NCI-H526 treated with DMSO at 0.1 percent for 48 hours (cell line): ENCODE measurements around the gene GRB2.
"Not testable (repeated sequence)": the region's sequence is repeated elsewhere in the genome, so short reads cannot be mapped to it uniquely, and the experiment has no call there.

Source experiments
- DNase-seq: peaks from one replicate; lab custom pipeline; 2025; lab: John Stamatoyannopoulos, UW

The GRB2 gene

GRCh38 chr17:75318211-75318610 is 87.3 kb downstream of the GRB2 start:
- no peak for DNase-seq

DNA sequence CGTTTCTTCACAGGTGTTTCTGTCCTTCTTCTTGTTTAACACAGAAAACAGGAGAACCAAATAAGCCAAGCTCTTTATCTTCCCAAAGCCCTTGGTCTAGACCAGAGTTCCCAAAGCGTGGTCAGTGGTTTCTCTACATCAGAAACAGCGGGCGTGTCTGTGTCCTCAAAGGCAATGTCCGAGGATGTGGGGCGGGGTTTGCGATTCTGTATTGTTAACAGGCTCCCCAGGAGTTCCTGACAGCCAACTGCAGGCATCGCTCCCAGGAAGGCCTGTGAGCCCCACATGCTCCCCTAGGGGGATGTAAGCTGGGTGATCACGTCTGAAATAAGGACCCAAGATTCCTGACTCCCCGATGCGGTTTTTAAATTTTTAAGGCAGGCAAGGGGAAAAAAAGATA is 87.8 kb downstream of the GRB2 start:
- DNase-seq: no peak

DNA sequence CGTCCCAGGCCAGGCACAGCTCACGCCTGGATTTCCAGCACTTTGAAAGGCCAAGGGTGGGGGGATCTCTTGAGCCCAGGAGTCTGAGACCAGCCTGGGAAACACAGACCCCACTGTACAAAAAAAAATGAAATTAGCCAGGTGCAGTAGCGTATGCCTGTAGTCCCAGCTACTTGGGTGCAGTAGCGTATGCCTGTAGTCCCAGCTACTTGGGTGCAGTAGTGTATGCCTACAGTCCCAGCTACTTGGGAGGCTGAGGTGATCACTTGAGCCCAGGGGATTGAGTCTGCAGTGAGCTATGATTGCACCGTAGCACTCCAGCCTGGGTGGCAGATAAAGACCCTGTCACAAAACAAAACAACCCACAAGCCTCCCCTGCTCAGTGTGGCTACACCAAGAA is 89.2 kb downstream of the GRB2 start:
- no peak for DNase-seq

DNA sequence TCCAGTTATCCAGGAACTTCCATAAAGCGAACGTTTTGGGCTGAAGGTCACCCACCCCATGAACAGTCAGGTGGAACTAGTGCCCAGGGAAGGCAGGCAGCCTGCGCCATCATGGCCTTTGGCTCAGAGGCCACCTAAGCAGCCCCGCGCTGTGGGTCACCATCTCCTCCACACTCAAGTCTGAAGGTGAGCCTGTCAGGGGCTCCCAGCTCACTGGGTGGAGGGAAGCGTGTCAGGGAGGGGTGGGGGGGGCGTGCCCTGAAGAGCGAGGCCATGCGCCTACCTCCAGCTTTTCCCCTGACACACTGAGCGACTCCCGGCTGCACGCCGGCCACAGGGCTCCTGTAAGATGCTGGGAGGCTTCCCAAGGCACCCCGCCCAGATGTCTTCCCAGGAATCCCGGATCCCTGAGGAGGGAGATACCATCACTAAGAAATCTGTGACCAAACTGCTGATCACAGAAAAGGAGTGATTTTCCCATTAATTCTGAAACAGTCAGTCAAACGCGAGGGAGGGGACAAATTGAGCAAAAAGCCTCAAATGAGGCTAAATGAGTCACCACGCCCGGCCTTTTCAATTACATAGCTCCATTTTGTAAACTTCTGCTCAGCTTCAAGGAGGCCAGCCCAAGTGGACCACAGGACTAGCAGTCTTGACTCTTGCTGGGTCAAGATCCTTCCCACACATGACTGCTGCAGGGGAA is 89.8 kb downstream of the GRB2 start:
- DNase-seq: no peak

- no peak for DNase-seq
Measured at GRCh38 chr17:75313941-75314551, 91.4 kb downstream of the GRB2 start.

DNA sequence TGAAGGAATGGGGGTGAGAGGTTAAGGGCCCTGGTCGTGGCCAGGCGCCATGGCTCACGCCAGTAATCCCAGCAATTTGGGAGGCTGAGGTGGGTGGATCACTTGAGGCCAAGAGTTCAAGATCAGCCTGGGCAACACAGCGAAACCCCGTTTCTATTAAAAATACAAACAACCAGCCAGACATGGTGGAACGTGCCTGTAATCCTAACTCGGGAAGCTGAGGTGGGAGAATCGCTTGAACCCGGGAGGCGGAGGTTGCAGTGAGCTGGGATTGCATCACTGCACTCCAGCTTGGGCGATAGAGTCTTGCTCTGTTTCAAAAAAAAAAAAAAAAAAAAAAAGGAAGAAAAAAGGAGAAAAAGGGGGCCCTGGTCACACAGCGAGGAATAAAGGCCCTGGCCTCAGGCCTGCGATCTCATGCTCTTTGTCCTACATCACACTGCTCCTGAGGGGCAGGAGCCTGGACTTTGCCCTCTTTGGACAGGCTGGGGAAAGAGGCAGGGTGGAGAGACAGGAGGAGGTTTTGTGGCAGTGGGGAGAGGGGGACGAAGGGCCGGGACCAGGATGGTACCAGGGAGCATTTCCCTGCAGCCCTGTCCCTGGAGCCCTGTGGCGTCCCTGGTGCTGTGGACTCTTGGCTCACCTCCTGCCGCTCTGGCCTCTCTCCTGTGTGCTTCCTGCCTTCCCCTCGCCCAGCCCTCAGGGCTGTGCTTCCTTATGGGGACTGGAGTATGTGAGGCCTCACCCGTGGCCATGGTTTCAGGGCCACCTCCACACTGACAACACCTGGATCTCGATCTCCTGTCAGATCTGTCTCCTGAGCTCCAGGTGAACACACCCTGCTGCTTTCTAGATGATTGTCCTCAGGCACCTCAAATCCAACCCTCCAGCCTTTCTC is 96.5 kb downstream of the GRB2 start:
- DNase-seq: no peak

GRCh38 chr17:75307957-75308731 is 97.3 kb downstream of the GRB2 start:
- DNase-seq: no peak

- no peak for DNase-seq
Measured at GRCh38 chr17:75301502-75302206, 103.8 kb downstream of the GRB2 start.

- DNase-seq: no peak
Measured at GRCh38 chr17:75301049-75301448, 104.4 kb downstream of the GRB2 start.

DNA sequence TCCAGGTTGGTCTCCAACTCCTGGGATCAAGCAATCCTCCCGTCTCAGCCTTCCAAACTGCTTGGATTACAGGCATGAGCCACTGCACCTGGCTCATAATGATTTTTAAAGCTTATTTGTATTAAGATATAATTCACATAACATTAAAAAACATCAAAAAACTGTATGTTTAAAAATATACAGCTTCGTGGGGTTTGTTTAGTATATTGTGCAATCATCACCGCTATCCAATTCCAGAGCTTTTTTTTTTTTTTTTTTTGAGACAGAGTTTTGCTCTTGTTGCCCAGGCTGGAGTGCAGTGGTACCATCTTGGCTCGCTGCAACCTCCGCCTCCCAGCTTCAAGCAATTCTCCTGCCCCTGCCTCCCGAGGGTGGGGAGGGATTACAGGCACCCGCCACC is 105.2 kb downstream of the GRB2 start:
- DNase-seq: no peak

- DNase-seq: no peak
Measured at GRCh38 chr17:75295201-75296158, 110.0 kb downstream of the GRB2 start.

DNA sequence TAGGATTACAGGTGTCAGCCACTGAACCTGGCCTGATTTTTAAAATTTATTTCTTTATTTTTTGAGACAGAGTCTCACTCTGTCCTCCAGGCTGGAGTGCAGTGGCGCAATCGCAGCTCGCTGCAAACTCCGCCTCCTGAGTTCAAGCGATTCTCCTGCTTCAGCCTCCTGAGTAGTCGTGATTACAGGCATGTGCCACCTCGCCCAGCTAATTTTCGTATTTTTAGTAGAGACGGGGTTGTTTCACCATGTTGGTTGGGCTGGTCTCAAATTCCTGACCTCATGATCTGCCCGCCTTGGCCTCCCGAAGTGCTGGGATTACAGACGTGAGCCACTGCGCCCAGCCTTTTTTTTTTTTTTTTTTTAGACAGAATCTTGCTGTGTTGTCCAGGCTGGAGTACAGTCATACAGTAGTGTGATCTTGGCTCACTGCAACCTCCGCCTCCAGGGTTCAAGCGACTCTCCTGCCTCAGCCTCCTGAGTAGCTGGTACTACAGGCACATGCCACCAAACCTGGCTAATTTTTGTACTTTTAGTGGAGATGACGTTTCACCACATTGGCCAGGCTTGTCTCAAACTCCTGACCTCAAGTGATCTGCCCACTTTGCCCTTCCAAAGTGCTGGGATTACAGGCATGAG is 112.5 kb downstream of the GRB2 start:
- DNase-seq: not testable (repeated sequence)

DNA sequence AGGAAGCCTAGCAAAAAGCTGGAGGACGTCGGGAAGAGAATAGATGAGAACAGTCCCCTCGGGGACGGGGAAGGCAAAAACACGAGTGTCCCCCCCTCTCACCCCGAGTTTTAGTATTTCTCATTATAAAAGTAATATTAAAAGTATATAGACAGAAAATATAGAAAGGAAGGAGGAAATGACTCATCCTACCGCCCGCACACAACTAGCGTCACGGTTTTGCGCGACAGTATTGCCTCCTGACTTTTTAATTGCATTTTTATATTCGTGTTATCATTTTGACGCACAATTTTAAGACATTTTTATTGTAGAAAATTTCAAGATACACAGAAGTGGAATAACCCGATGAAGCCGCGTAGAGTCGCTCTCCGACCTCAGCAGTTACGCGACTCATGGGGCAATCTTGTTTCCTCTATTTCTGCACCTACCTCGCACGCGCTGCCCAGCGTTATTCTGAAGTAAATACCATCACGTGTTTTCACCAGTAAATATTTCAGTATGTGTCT is 115.6 kb downstream of the GRB2 start:
- peak; percentile 52 for DNase-seq

DNA sequence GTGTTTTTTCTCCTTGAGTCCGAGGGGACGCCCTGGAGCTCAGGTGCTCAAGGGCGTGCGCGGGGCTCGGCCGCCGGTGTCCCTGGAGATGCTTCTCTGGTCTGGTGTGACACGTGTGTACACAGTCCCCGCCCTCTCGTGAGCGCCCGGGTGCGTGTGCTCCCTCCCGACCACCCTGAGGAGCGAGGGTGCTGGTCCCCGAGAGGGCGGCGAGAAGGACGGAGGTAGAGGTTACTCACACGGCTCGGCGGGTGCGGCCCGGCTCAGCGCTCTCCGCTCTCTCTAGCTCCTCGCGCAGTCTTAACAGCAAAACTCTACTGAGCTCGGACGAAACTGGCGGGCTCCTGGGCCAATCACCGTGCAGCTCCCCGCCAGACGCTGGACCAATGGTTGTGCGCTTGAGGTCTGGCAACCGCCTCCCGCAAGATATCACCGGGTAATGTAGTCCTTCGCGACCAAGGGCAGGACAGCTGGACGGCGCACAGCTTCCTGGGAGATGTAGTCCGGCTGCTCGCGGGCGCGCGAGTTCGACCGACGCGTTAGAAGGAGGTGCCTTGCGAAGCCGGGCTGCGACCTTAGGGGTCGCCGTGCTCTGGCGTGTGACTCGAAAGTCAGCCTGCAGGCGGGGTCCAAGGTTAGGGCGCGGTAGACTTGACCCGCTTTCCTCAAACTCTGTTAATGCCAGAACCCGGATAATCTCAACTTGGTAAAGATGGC is 116.2 kb downstream of the GRB2 start, which contains the start of gene SLC25A19:
Gene SLC25A19, minus strand, starts transcription at position 319 of the 717 bp plus-strand sequence. CDS start 2,669 bp downstream, outside the sequence.
- DNase-seq: peak; percentile 98

DNA sequence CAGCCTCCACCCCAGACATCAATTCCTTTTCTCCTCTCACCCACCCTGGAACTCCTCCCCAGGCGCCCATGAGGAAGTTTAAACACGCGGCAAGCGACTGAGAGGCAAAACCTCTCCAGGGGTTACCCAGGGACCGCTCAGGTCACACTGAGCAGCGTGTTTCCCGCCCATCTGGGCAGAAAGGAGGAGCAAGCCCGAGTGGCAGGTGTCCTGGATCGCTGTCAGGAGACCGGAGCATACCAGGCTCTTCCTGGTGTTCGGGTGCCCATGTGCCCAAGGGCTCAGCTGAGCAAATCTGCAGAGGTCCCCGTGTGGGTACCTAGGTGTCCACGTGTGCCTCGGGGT is 116.7 kb downstream of the GRB2 start:
- DNase-seq: peak; percentile 66

GRCh38 chr17:75288359-75288758 is 117.1 kb downstream of the GRB2 start:
- no peak for DNase-seq

DNA sequence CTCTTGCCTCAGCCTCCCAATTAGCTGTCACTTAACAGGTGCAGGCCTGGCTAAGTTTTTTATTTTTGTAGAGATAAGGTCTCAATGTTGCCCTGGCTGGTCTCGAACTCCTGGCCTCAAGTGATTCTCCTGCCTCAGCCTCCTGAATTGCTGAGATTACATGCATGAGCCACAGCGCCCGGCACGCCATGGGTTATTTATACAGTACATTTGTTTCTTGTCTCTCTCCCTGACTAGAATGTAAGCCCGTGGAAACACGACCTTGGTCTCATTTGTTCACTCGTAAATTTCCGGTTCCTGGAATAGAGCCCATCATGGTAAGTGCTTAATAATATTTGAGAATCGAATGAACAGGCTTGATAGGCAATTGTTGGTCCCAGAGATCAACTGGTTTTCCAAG is 118.3 kb downstream of the GRB2 start:
- no peak for DNase-seq

DNA sequence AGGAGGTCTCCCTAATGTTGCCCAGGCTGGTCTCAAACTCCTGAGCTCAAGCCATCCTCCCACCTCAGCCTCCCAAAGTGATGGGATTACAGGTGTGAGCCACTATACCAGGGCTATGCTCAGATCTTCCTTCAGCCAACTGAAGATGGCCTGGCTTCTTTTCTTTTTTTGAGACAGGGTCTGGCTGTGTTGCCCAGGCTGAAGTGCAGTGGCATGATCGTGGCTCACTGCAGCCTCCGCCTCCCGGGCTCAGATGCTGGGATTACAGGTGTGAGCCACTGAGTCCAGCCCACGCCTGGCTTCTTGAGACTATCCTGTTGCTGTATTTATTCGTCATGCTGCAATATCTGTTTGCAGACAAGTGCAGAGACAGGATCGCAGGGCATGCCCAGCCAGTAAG is 120.4 kb downstream of the GRB2 start:
- no peak for DNase-seq

GRCh38 chr17:75280189-75280588 is 125.3 kb downstream of the GRB2 start:
- DNase-seq: not testable (repeated sequence)
